H1 (cell line): ENCODE results near the gene COL6A3. TPM values are rescaled to one million over a fixed set of nuclear protein-coding genes. Genes with fewer than 3 reads are reported as not detected.

Experiments
- CTCF ChIA-PET: fragments of 300-600 bp; sonication (Branson Sonifier 250); formaldehyde crosslinking; loops from one replicate; lab custom pipeline; 2021; ENCODE audit not compliant: partially characterized antibody; lab: Charles Lee
- POLR2A ChIA-PET: fragments of 300-600 bp; sonication (Branson Sonifier 250); formaldehyde crosslinking; loops from one replicate; lab custom pipeline; 2021; ENCODE audit warnings: inconsistent platforms; ENCODE audit not compliant: partially characterized antibody; lab: Charles Lee
- DNase-seq, 2 experiments: peaks; one replicate each; pipeline versions ENCODE4 v3.0.0 to v3.0.0-alpha.2; 2010 to 2022; ENCODE audit warnings: low spot score in 2 of 2, low read depth in 1 of 2, mixed read lengths in 1 of 2
- FAIRE-seq: peaks from 2 replicates; lab custom pipeline; 2011; peaks lifted over from hg19 to GRCh38; lab: Jason Lieb, UNC
- H2AFZ ChIP-seq: 2 replicates; pipeline ENCODE4 v1.8.1; 2012; ENCODE audit warnings: low read length, inconsistent platforms
- H2AK5ac ChIP-seq: 2 replicates; pipeline ENCODE4 v1.6.1; 2013; ENCODE audit warnings: low read depth, low read length
- H2BK120ac ChIP-seq: replicated peaks from 2 replicates; pipeline ENCODE3; 2013; ENCODE audit warnings: low read depth, low read length, inconsistent platforms
- H2BK12ac ChIP-seq: 2 replicates; pipeline ENCODE4 v1.6.1; 2013; ENCODE audit warnings: low read depth, low read length
- H2BK15ac ChIP-seq: 2 replicates; pipeline ENCODE4 v1.6.1; 2013; ENCODE audit warnings: low read length
- H2BK20ac ChIP-seq: 2 replicates; pipeline ENCODE4 v1.6.1; 2013; ENCODE audit warnings: low read length
- H2BK5ac ChIP-seq: 2 replicates; pipeline ENCODE4 v1.6.1; 2013; ENCODE audit warnings: low read depth, low read length
- H3K14ac ChIP-seq: 2 replicates; pipeline ENCODE4 v1.6.1; 2013; ENCODE audit warnings: inconsistent platforms; ENCODE audit not compliant: insufficient read length
- H3K18ac ChIP-seq: 2 replicates; pipeline ENCODE4 v1.6.1; 2013; ENCODE audit warnings: low read length; ENCODE audit errors: extremely low read depth
- H3K23ac ChIP-seq: 2 replicates; pipeline ENCODE4 v1.6.1; 2013; ENCODE audit warnings: inconsistent platforms; ENCODE audit not compliant: insufficient read length
- H3K23me2 ChIP-seq: 2 replicates; pipeline ENCODE4 v1.6.1; 2013; ENCODE audit warnings: low read depth, low read length
- H3K27ac ChIP-seq: 2 replicates; pipeline ENCODE4 v1.6.1; 2011; ENCODE audit warnings: low read depth, low read length, inconsistent platforms
- H3K27me3 ChIP-seq, 4 experiments: replicated peaks in 1 of 4; 1 replicate in 1 of 4; 2 replicates in 3 of 4; pipeline versions ENCODE4 v1.6.1 to v1.8.1; 2011 to 2013; ENCODE audit warnings: low read length in 3 of 4, mild to moderate bottlenecking in 3 of 4, inconsistent platforms in 2 of 4, mixed read lengths in 2 of 4, moderate library complexity in 1 of 4; ENCODE audit not compliant: control insufficient read depth in 3 of 4, insufficient read depth in 3 of 4; ENCODE audit errors: extremely low read depth in 1 of 4
- H3K36me3 ChIP-seq, 4 experiments: 2 replicates each; pipeline versions ENCODE4 v1.6.1 to v1.8.1; 2011 to 2013; ENCODE audit warnings: mild to moderate bottlenecking in 4 of 4, low read length in 3 of 4, moderate library complexity in 2 of 4, control low read depth in 1 of 4, inconsistent platforms in 1 of 4; ENCODE audit not compliant: insufficient read depth in 4 of 4, control insufficient read depth in 2 of 4
- H3K4ac ChIP-seq: replicated peaks from 2 replicates; pipeline ENCODE3; 2013; ENCODE audit warnings: low read length, low read depth, mixed read lengths, inconsistent platforms; ENCODE audit not compliant: insufficient read length
- H3K4me1 ChIP-seq, 4 experiments: replicated peaks in 1 of 4; 1 replicate in 1 of 4; 2 replicates in 3 of 4; pipeline versions ENCODE4 v1.6.1 to v1.8.1; 2011 to 2013; ENCODE audit warnings: low read length in 3 of 4, inconsistent platforms in 2 of 4, mixed read lengths in 1 of 4; ENCODE audit not compliant: insufficient read depth in 4 of 4, control insufficient read depth in 3 of 4
- H3K4me2 ChIP-seq, 2 experiments: 2 replicates each; pipeline versions ENCODE4 v1.6.1 to v1.8.1; 2011 to 2013; ENCODE audit warnings: low read depth in 2 of 2, low read length in 2 of 2, control low read depth in 1 of 2, inconsistent platforms in 1 of 2, mild to moderate bottlenecking in 1 of 2; ENCODE audit not compliant: insufficient read depth in 1 of 2
- H3K4me3 ChIP-seq, 4 experiments: fragments of 200-600, 300-600 bp in 1 of 4; sonication (generic), shearing (Covaris generic), sonication (Bioruptor Twin) in 1 of 4; 2 replicates each; pipeline versions ENCODE4 v1.5.1 to v1.8.1; 2011 to 2016; ENCODE audit warnings: low read length in 4 of 4, low read depth in 3 of 4, control low read depth in 2 of 4, inconsistent platforms in 2 of 4, mild to moderate bottlenecking in 2 of 4, mixed read lengths in 1 of 4, moderate library complexity in 1 of 4; ENCODE audit not compliant: insufficient read depth in 2 of 4; ENCODE audit errors: extremely low read depth in 1 of 4
- H3K56ac ChIP-seq: replicated peaks from 2 replicates; pipeline ENCODE3; 2013; ENCODE audit warnings: low read depth, mild to moderate bottlenecking, mixed read lengths, low read length, inconsistent platforms; ENCODE audit not compliant: insufficient read length
- H3K79me1 ChIP-seq: 2 replicates; pipeline ENCODE4 v1.6.1; 2013; ENCODE audit warnings: low read depth, low read length, control low read depth
- H3K79me2 ChIP-seq, 2 experiments: 2 replicates each; pipeline versions ENCODE4 v1.6.1 to v1.8.1; 2012 to 2013; ENCODE audit warnings: low read length in 2 of 2, mild to moderate bottlenecking in 2 of 2, inconsistent platforms in 1 of 2; ENCODE audit not compliant: insufficient read depth in 2 of 2, control insufficient read depth in 1 of 2
- H3K9ac ChIP-seq, 4 experiments: replicated peaks in 1 of 4; 1 replicate in 1 of 4; 2 replicates in 3 of 4; pipeline versions ENCODE4 v1.6.1 to v1.8.1; 2011 to 2013; ENCODE audit warnings: low read depth in 3 of 4, low read length in 3 of 4, control low read depth in 2 of 4, mild to moderate bottlenecking in 2 of 4, moderate library complexity in 2 of 4, inconsistent platforms in 1 of 4; ENCODE audit errors: extremely low read depth in 1 of 4
- H3K9me3 ChIP-seq, 2 experiments: 2 replicates each; pipeline versions ENCODE4 v1.6.1 to v1.8.1; 2012 to 2013; ENCODE audit warnings: mild to moderate bottlenecking in 2 of 2, moderate library complexity in 2 of 2, control low read depth in 1 of 2, inconsistent platforms in 1 of 2, low read depth in 1 of 2, low read length in 1 of 2, mixed read lengths in 1 of 2; ENCODE audit not compliant: insufficient read depth in 2 of 2
- H4K20me1 ChIP-seq, 2 experiments: replicated peaks in 1 of 2; 2 replicates each; pipeline versions ENCODE3 to v1.8.1; 2011 to 2013; ENCODE audit warnings: inconsistent platforms in 2 of 2, low read length in 2 of 2, mild to moderate bottlenecking in 1 of 2; ENCODE audit not compliant: insufficient read depth in 2 of 2, control insufficient read depth in 1 of 2
- H4K5ac ChIP-seq: 2 replicates; pipeline ENCODE4 v1.6.1; 2013; ENCODE audit warnings: low read length, low read depth, mixed read lengths, inconsistent platforms; ENCODE audit not compliant: insufficient read length
- H4K8ac ChIP-seq: 2 replicates; pipeline ENCODE4 v1.8.0; 2013; ENCODE audit warnings: mild to moderate bottlenecking, moderate library complexity, low read length, inconsistent platforms; ENCODE audit not compliant: insufficient read depth; ENCODE audit errors: extremely low read depth
- H4K91ac ChIP-seq: replicated peaks from 2 replicates; pipeline ENCODE3; 2013; ENCODE audit warnings: low read length, mixed read lengths, inconsistent platforms; ENCODE audit not compliant: insufficient read length
- CREB1 ChIP-seq: IDR thresholded peaks from 2 replicates; pipeline ENCODE4 v1.6.1; 2012; ENCODE audit warnings: inconsistent platforms
- E2F6 ChIP-seq: IDR thresholded peaks from 2 replicates; pipeline ENCODE4 v1.6.1; 2012; ENCODE audit warnings: inconsistent platforms
- EP300 ChIP-seq, 2 experiments: IDR thresholded peaks; 1 replicate in 1 of 2; 2 replicates in 1 of 2; pipeline ENCODE4 v1.6.1; 2011 to 2012; ENCODE audit warnings: low read depth in 2 of 2, low read length in 2 of 2, mild to moderate bottlenecking in 2 of 2, borderline replicate concordance in 1 of 2, inconsistent platforms in 1 of 2, moderate library complexity in 1 of 2
- GABPA ChIP-seq: IDR thresholded peaks from 2 replicates; pipeline ENCODE4 v1.6.1; 2011; ENCODE audit warnings: mild to moderate bottlenecking, low read length, moderate library complexity, borderline replicate concordance; ENCODE audit not compliant: insufficient read depth
- JUND ChIP-seq: IDR thresholded peaks from 2 replicates; pipeline ENCODE4 v1.6.1; 2011; ENCODE audit warnings: mild to moderate bottlenecking, improper control_type of control experiment, low read length
- RAD21 ChIP-seq, 2 experiments: IDR thresholded peaks in 1 of 2; conservative IDR thresholded peaks in 1 of 2; 2 replicates each; pipeline ENCODE4 v1.6.1; 2011; ENCODE audit warnings: low read depth in 2 of 2, low read length in 2 of 2, improper control_type of control experiment in 1 of 2, inconsistent platforms in 1 of 2, mild to moderate bottlenecking in 1 of 2, moderate library complexity in 1 of 2
- SAP30 ChIP-seq: fragments of 300-600 bp; sonication (generic); IDR thresholded peaks from 2 replicates; pipeline ENCODE4 v1.7.1; 2012; ENCODE audit warnings: low read length, moderate library complexity, mild to moderate bottlenecking, inconsistent platforms; ENCODE audit not compliant: insufficient read depth, insufficient replicate concordance
- TBP ChIP-seq: IDR thresholded peaks from 2 replicates; pipeline ENCODE4 v1.6.1; 2011; ENCODE audit warnings: low read depth, low read length, improper control_type of control experiment
- TCF12 ChIP-seq: IDR thresholded peaks from 2 replicates; pipeline ENCODE4 v1.6.1; 2011; ENCODE audit warnings: low read depth, mild to moderate bottlenecking, low read length
- WGBS, 2 experiments: shearing (Covaris generic) in 1 of 2; methylation state at CpG; one replicate each; pipeline versions ENCODE4 v1.1.6 to v1.1.7; 2013 to 2015; ENCODE audit warnings: low lambda C conversion rate in 2 of 2, mixed read lengths in 2 of 2, inconsistent platforms in 1 of 2, low coverage in 1 of 2, missing lambda C conversion rate in 1 of 2; ENCODE audit not compliant: insufficient replicate concordance in 2 of 2, insufficient coverage in 1 of 2, insufficient read length in 1 of 2; ENCODE audit errors: extremely low coverage in 1 of 2, missing lambda C conversion rate in 1 of 2; 5-methylcytosine and 5-hydroxymethylcytosine counted together
- polyA plus RNA-seq, 7 experiments: library from polyadenylated mRNA; depleted of rRNA in 3 of 7; stranded (reverse) in 5 of 7; unstranded in 2 of 7; fragments of >200 nt in 5 of 7; fragments of 200-250 nt in 2 of 7; gene quantifications; 1 replicate in 5 of 7; 2 replicates in 1 of 7; 4 replicates in 1 of 7; pipeline versions ENCODE4 v1.2.1 to v1.2.3, GENCODE V29; 2011 to 2013; ENCODE audit warnings: missing spikeins in 2 of 7, mixed read lengths in 2 of 7
- total RNA-seq: library from RNA; stranded (reverse); fragmentation: NEBNext Ultra II Directional; extraction: Animal tissue kit (Norgen Biotek cat#: 25700); gene quantifications from 2 replicates; pipeline ENCODE4 v1.2.1, GENCODE V29; 2021
- TF ChIP-seq, protein P1 (sequence below): IDR thresholded peaks from 2 replicates; pipeline ENCODE4 v1.6.1; 2012; ENCODE audit warnings: inconsistent platforms

Gene COL6A3
- total and polyA plus RNA-seq, 2 of the 8 experiments (the other 6 are each of a cell fraction or from before 2014, with no cell fraction given), result 1.2 to 3.4 TPM

DNA sequence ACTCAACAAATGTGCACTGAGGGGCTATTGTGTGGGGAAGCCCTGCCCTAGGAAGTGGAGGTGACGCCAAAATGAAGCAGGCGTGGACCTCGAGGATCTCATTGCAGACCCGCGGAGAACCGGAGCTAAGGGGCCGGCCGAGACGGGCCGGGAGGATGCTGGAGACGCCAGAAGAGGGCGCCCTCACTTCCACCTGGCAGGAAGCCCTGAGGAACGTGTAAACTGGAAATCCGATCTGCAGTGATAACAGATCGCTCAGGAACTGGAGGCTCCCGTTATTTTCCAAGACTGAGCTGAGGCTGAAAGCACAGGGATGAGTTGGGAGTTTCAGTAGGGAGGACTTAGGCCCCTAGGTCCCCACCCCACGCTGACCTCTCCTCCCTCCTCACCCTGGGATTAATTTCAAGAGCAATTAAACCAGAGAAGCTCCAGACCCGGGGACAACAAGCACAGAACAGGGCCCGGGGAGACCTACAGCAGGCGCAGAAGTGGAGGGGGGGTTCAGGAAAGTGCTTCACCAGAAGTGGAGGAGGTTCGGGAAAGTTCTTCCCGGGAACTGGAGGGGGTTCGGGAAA, 7.7 kb upstream of the COL6A3 start:
- H3K56ac ChIP-seq, result no peak overlapping the region
- H3K79me2 ChIP-seq, result no peaks in the 10 kb centered on the region
- no peak overlapping the region; the same call in 1 of the 2 replicates for H2BK12ac ChIP-seq
- DNase-seq (peak; percentile 65 to 92), FAIRE-seq (peak; percentile 48)
- H2BK5ac ChIP-seq, result no peak overlapping the region
- H3K23me2 ChIP-seq, result no peaks in the 10 kb centered on the region
- no peak overlapping the region for H3K18ac ChIP-seq
- H3K23ac ChIP-seq, result no peak overlapping the region
- H4K91ac ChIP-seq, result no peak overlapping the region
- no peak overlapping the region for H3K4ac ChIP-seq
- H4K8ac ChIP-seq, result peak overlapping the region; percentile 92; the same call in 1 of the 2 replicates
- peak overlapping the region in 1 of 2 experiments; percentile 43; a peak in 2 of 4 replicates for H3K4me2 ChIP-seq
- H3K4me3 ChIP-seq, result no peak overlapping the region
- H3K27ac ChIP-seq, result no peak overlapping the region
- H2BK20ac ChIP-seq, result no peak overlapping the region
- no peaks in the 10 kb centered on the region for H4K20me1 ChIP-seq
- no peak overlapping the region for H2BK120ac ChIP-seq
- H3K4me1 ChIP-seq, result no peaks in the 10 kb centered on the region; a peak in 1 of 7 replicates
- no peak overlapping the region for H4K5ac ChIP-seq
- WGBS, 2 experiments, result 21% methylated on average over 19 of the region's 23 CpGs; no CpG with 5 or more reads in 1 of the 2 experiments
- no peaks in the 10 kb centered on the region for H3K36me3 ChIP-seq
- no peaks in the 10 kb centered on the region; a peak in 1 of 7 replicates for H3K27me3 ChIP-seq
- no peak overlapping the region for H3K14ac ChIP-seq
- ChIA-PET POLR2A (interaction anchor here (1.0 to 1.7 kb wide), 3 partner anchors 9 to 151 kb away, joined by 3 to 6 read pairs (median 5); no protein-coding TSS in a partner anchor), CTCF (interaction anchor here (0.6 to 9.4 kb wide), 53 partner anchors 10 to 1510 kb away, joined by 3 to 102 read pairs (median 4); partner anchors contain the start of genes COL6A3 and PRLH)
- H3K79me1 ChIP-seq, result no peaks in the 10 kb centered on the region
- no peak overlapping the region for H2AK5ac ChIP-seq
- H2BK15ac ChIP-seq, result 0 out of 2 replicates have a peak overlapping the region, but pooled peaks have one; percentile 76
- no peak overlapping the region for H3K9ac ChIP-seq
- H2AFZ ChIP-seq, result peak overlapping the region; percentile 80
- 0 out of 4 replicates have a peak, but pooled peaks cover 0 to 2% of the 10 kb centered on the region in 2 experiments for H3K9me3 ChIP-seq
- TF ChIP-seq JUND, result no peak
- peak; percentile 47; the same call in 1 of the 2 replicates for TF ChIP-seq CREB1
- peak; percentile 86 for TF ChIP-seq E2F6
- TF ChIP-seq TCF12, result peak; percentile 58; the same call in 1 of the 2 replicates
- TF ChIP-seq EP300 (IDR thresholded peaks at IDR 0.05; ENCODE audit: borderline replicate concordance in 1 of 2, low read depth in 2 of 2, low read length in 2 of 2), result no peak
- TF ChIP-seq, protein P1, sequence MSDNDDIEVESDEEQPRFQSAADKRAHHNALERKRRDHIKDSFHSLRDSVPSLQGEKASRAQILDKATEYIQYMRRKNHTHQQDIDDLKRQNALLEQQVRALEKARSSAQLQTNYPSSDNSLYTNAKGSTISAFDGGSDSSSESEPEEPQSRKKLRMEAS, result peak; percentile 89
- no peak for TF ChIP-seq SAP30
- peak; percentile 51; the same call in 1 of the 2 replicates for TF ChIP-seq GABPA
- peak; percentile 70 to 77 for TF ChIP-seq RAD21 (IDR thresholded peaks at IDR 0.05 in 1 of 2, conservative IDR thresholded peaks at IDR 0.05 in 1 of 2; ENCODE audit: low read depth in 2 of 2, low read length in 2 of 2)
- peak; percentile 20; the same call in 1 of the 2 replicates for TF ChIP-seq TBP
